Thyroid gland (tissue), 4 donors: ENCODE results near the gene AGBL2. TPM values are rescaled to one million over a fixed set of nuclear protein-coding genes. Genes with fewer than 3 reads are reported as not detected.
"Not testable (repeated sequence)": the region's sequence is repeated elsewhere in the genome, so short reads cannot be mapped to it uniquely, and the experiment has no call there.

Source experiments
- DNase-seq, 2 donors: peaks; one replicate each; pipeline ENCODE4 v3.0.0-alpha.2; 2019
- H3K27ac ChIP-seq, 3 donors: fragments of 200-600 bp; sonication (generic); 1 replicate in 2 of 3; 2 replicates in 1 of 3; pipeline ENCODE4 v1.5.1; 2016 to 2019; ENCODE audit warnings: mild to moderate bottlenecking in 1 of 3, moderate library complexity in 1 of 3
- H3K27me3 ChIP-seq: fragments of 200-600 bp; sonication (generic); one replicate; pipeline ENCODE4 v1.5.1; 2019
- H3K36me3 ChIP-seq, 2 donors: fragments of 200-600 bp; sonication (generic); one replicate each; pipeline ENCODE4 v1.5.1; 2016 to 2019
- H3K4me1 ChIP-seq, 2 donors: fragments of 200-600 bp; sonication (generic); one replicate each; pipeline ENCODE4 v1.5.1; 2017 to 2019
- H3K4me3 ChIP-seq, 3 donors: fragments of 200-600 bp; sonication (generic); replicated peaks in 1 of 3; 1 replicate in 2 of 3; 2 replicates in 1 of 3; pipeline ENCODE4 v1.5.1; 2016; ENCODE audit warnings: mild to moderate bottlenecking in 1 of 3
- H3K9me3 ChIP-seq: fragments of 200-600 bp; sonication (generic); one replicate; pipeline ENCODE4 v1.5.1; 2017
- POLR2A ChIP-seq, 2 donors: fragments of 450-650 bp; IDR thresholded peaks; one replicate each; pipeline ENCODE4 v1.6.1; 2017; ENCODE audit warnings: antibody characterized with exemption in 2 of 2, mild to moderate bottlenecking in 2 of 2, moderate library complexity in 1 of 2
- WGBS, 2 donors: methylation state at CpG; one replicate each; pipeline ENCODE4 v1.1.5; 2017; 5-methylcytosine and 5-hydroxymethylcytosine counted together
- intact Hi-C: fragments of 100-400 bp; cut with DNase I; formaldehyde crosslinking; loops from one replicate; pipeline ENCODE4 v1.15.1; 2023
- total RNA-seq, 4 donors: library from RNA; depleted of rRNA; stranded (reverse); fragments of >200 nt; gene quantifications; one replicate each; pipeline ENCODE4 v1.2.3, GENCODE V29; 2016
- TF ChIP-seq, protein P1 (sequence below), 6 experiments: fragments of 200-600 bp in 3 of 6; fragments of 450-650 bp in 3 of 6; sonication (generic) in 3 of 6; IDR thresholded peaks; one replicate each; pipeline ENCODE4 v1.5.1; 2016 to 2019; ENCODE audit warnings: antibody characterized with exemption in 6 of 6, mild to moderate bottlenecking in 2 of 6, inconsistent platforms in 1 of 6, moderate library complexity in 1 of 6

The AGBL2 gene
- total RNA-seq, 4 donors from 2014 or later, result 0.59 to 1.1 (median 0.87) TPM

DNA sequence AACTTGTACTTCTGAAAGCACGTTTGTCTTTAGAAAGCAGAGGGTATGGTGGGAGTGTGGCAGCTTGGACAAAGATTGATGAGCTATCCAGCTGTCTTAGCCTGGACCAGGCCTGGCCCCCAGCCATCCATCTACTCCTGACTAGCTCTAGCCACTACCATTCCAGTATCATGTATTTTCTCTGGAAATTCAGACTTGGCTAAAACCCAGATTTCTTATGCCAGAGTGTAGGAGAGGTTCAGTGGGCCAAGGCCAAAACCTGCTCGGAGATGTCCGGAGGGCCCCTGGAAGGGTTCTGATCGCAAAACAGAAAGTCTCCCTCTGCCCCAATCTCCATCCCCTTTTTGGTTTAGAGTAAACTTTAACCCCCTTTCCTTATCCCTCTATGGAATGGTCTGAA lies 48.0 kb downstream of the AGBL2 start:
- H3K4me3 ChIP-seq, result no peak overlapping the region
- H3K36me3 ChIP-seq, result no peaks in the 10 kb centered on the region
- DNase-seq, result no peak
- TF ChIP-seq POLR2A (IDR thresholded peaks at IDR 0.05), result no peak
- TF ChIP-seq, protein P1, sequence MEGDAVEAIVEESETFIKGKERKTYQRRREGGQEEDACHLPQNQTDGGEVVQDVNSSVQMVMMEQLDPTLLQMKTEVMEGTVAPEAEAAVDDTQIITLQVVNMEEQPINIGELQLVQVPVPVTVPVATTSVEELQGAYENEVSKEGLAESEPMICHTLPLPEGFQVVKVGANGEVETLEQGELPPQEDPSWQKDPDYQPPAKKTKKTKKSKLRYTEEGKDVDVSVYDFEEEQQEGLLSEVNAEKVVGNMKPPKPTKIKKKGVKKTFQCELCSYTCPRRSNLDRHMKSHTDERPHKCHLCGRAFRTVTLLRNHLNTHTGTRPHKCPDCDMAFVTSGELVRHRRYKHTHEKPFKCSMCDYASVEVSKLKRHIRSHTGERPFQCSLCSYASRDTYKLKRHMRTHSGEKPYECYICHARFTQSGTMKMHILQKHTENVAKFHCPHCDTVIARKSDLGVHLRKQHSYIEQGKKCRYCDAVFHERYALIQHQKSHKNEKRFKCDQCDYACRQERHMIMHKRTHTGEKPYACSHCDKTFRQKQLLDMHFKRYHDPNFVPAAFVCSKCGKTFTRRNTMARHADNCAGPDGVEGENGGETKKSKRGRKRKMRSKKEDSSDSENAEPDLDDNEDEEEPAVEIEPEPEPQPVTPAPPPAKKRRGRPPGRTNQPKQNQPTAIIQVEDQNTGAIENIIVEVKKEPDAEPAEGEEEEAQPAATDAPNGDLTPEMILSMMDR (IDR thresholded peaks at IDR 0.05), result no peak
- no peaks in the 10 kb centered on the region for H3K4me1 ChIP-seq
- H3K27ac ChIP-seq, result no peak overlapping the region
- H3K9me3 ChIP-seq, result no peaks in the 10 kb centered on the region
- no peaks in the 10 kb centered on the region for H3K27me3 ChIP-seq
- 80 to 85% methylated on average over 4 of the region's 4 CpGs for WGBS, 2 donors
- intact Hi-C loops, result no loop called here

- H3K36me3 ChIP-seq, H3K9me3 ChIP-seq, H3K27me3 ChIP-seq, DNase-seq, H3K4me1 ChIP-seq, intact Hi-C loops, H3K27ac ChIP-seq, H3K4me3 ChIP-seq: not testable (repeated sequence)
- WGBS, 2 donors, result 96 to 97% methylated on average over 4 of the region's 4 CpGs
Measured at GRCh38 chr11:47664936-47665335, 50.2 kb downstream of the AGBL2 start.

- intact Hi-C loops, result no loop called here
- Histone ChIP-seq H3K4me3 (no peak overlapping the region), H3K9me3 (no peaks in the 10 kb centered on the region), H3K36me3 (no peaks in the 10 kb centered on the region), H3K4me1 (no peaks in the 10 kb centered on the region), H3K27me3 (no peaks in the 10 kb centered on the region), H3K27ac (no peak overlapping the region)
- TF ChIP-seq, protein P1 (IDR thresholded peaks at IDR 0.05), result no peak
- no peak for TF ChIP-seq POLR2A (IDR thresholded peaks at IDR 0.05)
- WGBS, 2 donors, result 98 to 99% methylated on average over 2 of the region's 2 CpGs
- DNase-seq, result no peak
Measured at GRCh38 chr11:47661245-47661644, 53.9 kb downstream of the AGBL2 start.

- H3K36me3 ChIP-seq, result no peaks in the 10 kb centered on the region
- intact Hi-C loops, result no loop called here
- no peak for TF ChIP-seq POLR2A (IDR thresholded peaks at IDR 0.05)
- TF ChIP-seq, protein P1 (IDR thresholded peaks at IDR 0.05), result no peak
- 81 to 82% methylated on average over 4 of the region's 4 CpGs for WGBS, 2 donors
- H3K27me3 ChIP-seq, result no peaks in the 10 kb centered on the region
- DNase-seq, result no peak
- no peak overlapping the region for H3K27ac ChIP-seq
- no peaks in the 10 kb centered on the region for H3K4me1 ChIP-seq
- no peaks in the 10 kb centered on the region for H3K9me3 ChIP-seq
- H3K4me3 ChIP-seq, result no peak overlapping the region
Measured at GRCh38 chr11:47659276-47659675, 55.9 kb downstream of the AGBL2 start.

GRCh38 chr11:47656260-47656885 lies 58.8 kb downstream of the AGBL2 start:
- H3K27me3 ChIP-seq, result no peaks in the 10 kb centered on the region
- no peak overlapping the region for H3K27ac ChIP-seq
- H3K9me3 ChIP-seq, result no peaks in the 10 kb centered on the region
- 63 to 64% methylated on average over 6 of the region's 6 CpGs for WGBS, 2 donors
- intact Hi-C loops, result no loop called here
- no peak for DNase-seq
- no peaks in the 10 kb centered on the region for H3K36me3 ChIP-seq
- no peak for TF ChIP-seq POLR2A (IDR thresholded peaks at IDR 0.05)
- TF ChIP-seq, protein P1 (IDR thresholded peaks at IDR 0.05), result no peak
- no peak overlapping the region for H3K4me3 ChIP-seq
- no peaks in the 10 kb centered on the region for H3K4me1 ChIP-seq
